ENCODE results near the gene ADGRB2.

DNA sequence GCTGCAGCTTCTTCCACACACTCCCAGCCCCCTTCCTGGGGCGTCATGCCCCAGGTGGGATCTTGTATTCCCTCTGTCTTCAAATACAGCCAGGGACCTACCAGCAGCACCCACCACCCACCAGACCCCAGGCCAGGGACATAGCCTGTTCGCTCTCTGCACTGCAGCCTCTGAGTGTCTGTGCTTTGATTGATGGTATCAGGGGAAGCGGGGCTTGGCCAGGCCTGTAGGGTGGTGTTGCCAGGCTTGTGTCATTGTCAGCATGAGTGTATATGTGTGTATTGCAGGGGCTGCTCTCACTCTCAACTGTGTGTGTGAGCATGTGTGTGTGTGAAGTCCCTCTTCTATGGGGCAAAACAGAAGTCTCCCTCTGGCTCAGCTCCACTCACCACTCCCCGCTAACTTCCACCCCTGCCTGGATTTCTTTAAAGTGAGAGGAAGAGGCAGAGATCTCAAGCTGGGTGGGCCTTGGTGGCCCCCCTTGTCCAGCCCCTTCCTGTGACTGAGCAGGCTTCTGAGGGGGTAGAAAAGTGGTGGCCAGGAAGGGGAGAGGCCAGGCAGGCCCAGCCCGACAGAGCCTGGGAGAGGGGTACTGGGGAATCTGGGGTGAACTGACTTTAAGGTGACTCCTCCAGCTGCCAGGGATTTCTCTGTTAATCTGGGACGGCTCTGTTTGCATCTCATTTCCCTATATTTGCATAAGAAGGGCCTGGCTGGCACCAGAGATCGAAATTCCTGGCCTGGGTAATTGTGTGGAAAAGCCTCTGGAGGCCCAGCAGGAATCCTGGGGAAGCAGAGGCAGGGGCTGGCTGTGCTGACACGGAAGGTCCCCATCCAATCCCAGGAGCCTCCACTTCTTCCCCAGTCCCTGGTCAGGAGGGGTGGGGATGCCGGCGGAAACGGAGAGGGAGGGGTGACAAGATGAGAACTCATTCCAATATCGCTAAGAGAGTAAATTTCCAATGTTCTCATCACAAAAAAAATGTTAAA, 18.6 kb upstream of the ADGRB2 start:
- TF ChIP-seq POLR2A (IDR thresholded peaks at IDR 0.05; ENCODE audit: low read depth, low read length) (no peak), RCOR1 (IDR thresholded peaks at IDR 0.05; ENCODE audit: insufficient replicate concordance, low read length) (no peak), FOS (IDR thresholded peaks at IDR 0.05; ENCODE audit: low read depth, low read length) (no peak), RFX5 (IDR thresholded peaks at IDR 0.05; ENCODE audit: low read depth, low read length) (no peak)
- TF ChIP-seq, protein P1, sequence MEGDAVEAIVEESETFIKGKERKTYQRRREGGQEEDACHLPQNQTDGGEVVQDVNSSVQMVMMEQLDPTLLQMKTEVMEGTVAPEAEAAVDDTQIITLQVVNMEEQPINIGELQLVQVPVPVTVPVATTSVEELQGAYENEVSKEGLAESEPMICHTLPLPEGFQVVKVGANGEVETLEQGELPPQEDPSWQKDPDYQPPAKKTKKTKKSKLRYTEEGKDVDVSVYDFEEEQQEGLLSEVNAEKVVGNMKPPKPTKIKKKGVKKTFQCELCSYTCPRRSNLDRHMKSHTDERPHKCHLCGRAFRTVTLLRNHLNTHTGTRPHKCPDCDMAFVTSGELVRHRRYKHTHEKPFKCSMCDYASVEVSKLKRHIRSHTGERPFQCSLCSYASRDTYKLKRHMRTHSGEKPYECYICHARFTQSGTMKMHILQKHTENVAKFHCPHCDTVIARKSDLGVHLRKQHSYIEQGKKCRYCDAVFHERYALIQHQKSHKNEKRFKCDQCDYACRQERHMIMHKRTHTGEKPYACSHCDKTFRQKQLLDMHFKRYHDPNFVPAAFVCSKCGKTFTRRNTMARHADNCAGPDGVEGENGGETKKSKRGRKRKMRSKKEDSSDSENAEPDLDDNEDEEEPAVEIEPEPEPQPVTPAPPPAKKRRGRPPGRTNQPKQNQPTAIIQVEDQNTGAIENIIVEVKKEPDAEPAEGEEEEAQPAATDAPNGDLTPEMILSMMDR (conservative IDR thresholded peaks at IDR 0.05; ENCODE audit: low read depth, low read length): no peak

Data from IMR-90 (cell line).